D341Med (cell line): ENCODE results near the gene TBCEL.
"Not testable (repeated sequence)": the region's sequence is repeated elsewhere in the genome, so short reads cannot be mapped to it uniquely, and the experiment has no call there.

Experiments
- DNase-seq: peaks from one replicate; pipeline ENCODE4 v3.0.0; 2012; ENCODE audit warnings: low spot score

TBCEL gene

GRCh38 chr11:121105481-121106195 is 81.7 kb downstream of the TBCEL start:
- no peak for DNase-seq

GRCh38 chr11:121106812-121107211 is 82.9 kb downstream of the TBCEL start:
- DNase-seq: no peak

DNA sequence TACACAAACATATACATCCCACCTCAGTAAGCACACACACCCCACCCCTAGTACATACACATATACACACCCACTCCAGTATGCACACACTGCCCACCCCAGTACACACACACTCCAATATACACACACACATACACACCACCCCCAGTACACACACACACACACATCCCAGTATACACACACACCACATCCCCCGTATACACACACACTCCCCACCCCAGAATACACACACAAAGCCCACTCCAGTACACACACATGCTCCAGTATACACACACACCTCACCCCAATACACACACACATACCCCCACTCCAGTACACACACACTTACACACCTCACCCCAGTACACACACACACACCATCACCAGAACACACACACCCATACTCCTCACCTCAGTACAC is 84.5 kb downstream of the TBCEL start:
- no peak for DNase-seq

DNA sequence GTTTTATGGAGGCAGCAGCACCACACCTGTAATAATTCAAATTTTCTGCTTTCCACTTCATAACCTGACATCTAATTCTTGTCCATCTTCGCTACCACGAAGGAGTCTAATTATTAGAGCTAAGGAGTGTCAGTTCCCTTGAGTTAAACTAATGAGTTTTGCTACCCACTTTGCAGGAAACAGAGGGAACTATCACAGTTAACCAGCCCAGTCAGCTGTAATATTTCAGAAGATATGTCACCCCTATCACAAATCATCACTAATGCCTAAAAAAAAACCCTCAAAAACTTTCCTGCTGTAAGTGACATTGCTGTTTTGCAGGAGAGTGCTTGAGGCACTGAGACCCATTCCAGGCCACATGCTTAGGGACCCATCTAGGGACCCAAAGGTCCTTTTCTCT is 85.6 kb downstream of the TBCEL start:
- no peak for DNase-seq

DNA sequence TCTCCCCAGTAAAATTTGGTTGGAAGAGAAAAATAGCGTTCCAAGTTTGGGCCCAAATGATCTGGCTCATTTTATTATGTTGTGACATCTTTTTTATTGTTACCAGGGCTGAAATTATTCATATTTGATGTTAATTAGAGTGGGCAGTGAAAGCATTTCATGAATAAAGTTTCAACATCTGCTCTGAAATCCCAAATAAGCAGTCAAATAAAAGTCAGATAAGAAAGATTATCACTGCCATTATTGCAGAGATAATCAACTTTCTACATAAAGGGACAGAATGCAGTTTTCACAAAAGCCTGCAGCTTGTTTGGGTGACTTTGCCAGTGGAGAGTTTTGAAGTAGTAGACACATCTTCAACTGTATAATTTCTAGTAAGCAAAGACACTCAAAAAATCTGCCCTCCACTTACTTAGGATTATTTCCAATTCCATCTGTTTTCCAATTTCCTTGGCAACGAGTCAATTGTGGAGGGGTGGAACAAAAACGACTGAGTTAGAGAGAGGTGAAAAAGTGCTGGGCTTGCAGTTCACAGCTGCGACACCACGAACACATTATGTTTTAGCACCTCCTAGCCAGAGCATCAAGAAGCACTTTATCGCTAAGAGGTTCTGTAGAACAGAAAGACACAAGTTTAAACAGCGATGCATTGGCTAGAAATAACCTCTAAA is 86.1 kb downstream of the TBCEL start:
- DNase-seq: no peak

GRCh38 chr11:121110871-121111724 is 87.2 kb downstream of the TBCEL start:
- DNase-seq: no peak

DNA sequence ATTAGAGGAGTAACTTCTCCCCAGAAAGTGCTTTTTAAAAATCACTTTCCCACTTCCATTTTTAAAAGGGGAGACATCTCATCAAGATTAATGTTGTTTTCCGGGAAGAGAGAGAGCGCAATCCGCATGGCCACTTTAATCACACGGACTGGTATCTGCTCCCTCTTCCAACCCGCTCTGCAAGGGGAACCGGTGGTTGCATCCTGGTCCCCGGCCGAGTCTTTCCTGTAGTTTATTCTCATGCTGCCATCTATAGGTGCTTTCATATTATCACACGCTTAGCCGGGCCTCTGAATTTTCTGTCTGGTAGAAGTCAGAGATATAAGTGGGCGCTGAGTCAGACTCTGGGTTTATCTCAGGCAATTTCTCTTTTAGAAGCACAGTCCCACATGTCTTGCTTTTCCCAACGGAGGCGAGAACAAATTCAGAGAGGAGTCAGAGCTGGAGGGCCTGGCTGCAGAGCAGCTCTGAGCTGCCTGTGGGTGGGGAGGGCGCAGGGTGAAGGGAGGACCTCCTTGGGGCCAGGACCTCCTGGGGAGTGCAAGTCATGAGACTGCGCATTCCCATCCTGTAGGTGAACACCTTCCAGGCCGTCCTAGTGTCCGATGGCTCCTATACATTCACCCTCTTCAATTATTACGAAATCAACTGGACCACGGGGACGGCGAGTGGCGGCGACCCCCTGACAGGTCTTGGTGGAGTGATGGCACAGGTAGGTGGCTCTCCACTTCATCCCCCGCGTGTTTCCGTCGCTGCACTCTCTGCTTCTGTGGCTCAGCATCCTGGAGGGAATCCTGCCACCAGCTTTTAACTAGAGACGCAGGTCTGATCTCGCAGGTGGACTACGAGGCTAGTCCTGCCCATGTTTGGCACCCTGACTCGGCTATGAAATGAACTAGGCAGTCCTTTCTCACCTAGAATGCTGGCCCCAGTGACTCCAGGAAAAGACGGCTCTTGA is 88.9 kb downstream of the TBCEL start:
- peak; percentile 81 for DNase-seq

DNA sequence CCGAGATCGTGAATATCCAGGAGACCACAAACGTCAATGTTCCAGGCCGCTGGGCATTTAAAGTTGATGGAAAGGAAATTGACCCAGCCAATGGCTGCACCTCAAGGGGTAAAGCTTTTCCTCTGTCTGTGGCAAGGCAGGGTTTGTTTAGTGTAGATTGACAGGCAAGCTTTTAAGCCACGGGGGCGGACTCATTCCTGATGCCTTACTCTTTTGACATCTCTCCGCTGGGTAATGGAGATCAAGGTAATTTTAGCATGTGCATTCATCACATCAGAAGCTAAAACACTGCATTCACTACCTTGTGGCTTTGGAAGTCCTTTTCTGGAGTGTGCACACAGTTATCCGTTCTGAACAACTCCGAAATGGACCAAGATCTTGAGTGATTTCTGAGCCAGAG is 89.7 kb downstream of the TBCEL start:
- DNase-seq: no peak

DNA sequence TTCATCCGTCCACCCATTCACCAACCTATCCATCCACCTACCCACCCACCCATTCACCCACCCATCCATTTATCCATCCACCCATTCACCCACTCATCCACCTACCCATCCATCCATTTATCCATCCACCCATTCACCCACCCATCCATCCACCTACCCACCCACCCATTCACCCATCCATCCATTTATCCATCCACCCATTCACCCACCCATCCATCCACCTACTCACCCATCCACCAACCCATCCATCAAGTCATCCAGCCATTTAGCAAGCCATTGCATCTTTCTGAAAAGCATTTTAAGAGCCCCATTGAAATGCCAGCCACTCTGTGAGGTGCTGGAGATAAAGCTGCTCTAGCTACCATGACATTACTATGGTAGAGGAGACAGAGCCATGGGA is 91.1 kb downstream of the TBCEL start:
- DNase-seq: not testable (repeated sequence)

GRCh38 chr11:121117788-121118187 is 93.9 kb downstream of the TBCEL start:
- no peak for DNase-seq

DNA sequence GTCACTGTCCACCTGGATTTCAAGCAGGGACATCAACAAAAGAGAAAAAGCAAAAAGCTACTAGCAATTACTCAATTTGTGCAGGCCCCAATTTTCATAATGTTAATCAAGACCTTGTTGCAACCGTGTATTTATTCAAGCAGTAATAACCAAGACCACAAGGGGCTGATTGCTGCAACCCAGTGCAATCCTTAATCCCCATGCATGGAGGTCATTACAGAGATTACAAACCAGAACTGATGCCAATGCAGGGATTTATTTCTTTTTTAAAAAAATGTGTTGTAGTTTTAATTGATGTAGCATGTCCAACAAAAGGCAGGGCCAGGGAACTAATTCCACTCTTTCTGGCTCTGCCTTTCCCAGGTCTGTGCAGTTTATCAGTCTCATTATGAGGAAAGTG is 95.5 kb downstream of the TBCEL start:
- DNase-seq: peak; percentile 63

DNA sequence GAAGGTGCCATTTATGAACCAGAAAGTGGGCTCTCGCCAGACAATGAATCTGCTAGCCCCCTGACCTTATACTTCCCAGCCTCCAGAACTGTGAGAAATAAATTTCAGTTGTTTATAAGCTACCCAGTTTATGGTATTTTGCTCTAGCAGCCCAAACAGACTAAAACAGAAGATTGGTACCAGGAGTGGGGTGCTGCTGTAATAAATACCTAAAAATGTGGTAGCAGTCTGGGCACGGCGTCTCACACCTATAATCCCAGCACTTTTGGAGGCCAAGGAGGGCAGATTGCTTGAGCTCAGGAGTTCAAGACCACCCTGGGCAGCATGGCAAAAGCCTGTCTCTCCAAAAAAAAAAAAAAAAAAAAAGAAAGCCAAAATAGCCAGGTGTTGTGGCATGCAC is 98.4 kb downstream of the TBCEL start:
- DNase-seq: no peak

DNA sequence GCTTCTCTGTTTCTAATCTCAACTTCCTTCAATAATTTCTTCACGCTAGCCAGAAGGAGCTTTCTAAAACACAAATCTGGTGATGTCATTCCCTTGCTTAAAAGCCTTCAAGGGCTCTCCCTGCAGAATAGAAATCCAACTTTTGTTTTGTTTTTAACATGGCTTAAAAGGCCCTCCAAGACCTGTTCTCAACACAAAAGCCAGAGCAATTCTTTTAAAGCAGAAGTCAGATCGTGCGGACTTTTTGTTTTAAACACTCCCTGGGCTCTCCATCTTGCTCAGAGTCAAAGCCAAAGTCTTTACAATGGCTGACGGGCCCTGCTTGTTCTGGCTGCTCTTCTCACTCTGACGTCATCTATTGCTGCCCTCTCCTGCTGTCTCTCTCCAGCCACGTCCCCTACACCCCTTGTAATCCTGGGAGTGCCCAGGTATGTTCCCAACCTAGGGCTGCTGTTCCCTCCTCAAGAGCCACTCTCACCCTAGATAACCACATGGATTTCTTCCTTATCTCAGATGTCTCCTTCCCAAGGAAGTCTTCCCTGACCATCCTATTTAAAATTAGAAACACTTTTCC is 99.7 kb downstream of the TBCEL start:
- no peak for DNase-seq

DNA sequence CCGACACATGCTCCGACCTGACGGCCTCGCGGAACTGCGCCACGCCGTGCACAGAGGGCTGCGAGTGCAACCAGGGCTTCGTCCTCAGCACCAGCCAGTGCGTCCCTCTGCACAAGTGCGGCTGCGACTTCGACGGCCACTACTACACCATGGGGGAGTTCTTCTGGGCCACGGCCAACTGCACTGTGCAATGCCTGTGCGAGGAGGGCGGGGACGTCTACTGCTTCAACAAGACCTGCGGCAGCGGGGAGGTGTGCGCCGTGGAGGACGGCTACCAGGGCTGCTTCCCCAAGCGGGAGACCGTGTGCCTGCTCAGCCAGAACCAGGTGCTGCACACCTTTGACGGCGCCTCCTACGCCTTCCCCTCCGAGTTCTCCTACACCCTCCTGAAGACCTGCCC is 103.9 kb downstream of the TBCEL start:
- DNase-seq: no peak

GRCh38 chr11:121129362-121130340 is 105.7 kb downstream of the TBCEL start:
- no peak for DNase-seq

- no peak for DNase-seq
These were observed 107.8 kb downstream of the TBCEL start for GRCh38 chr11:121131656-121132055.

DNA sequence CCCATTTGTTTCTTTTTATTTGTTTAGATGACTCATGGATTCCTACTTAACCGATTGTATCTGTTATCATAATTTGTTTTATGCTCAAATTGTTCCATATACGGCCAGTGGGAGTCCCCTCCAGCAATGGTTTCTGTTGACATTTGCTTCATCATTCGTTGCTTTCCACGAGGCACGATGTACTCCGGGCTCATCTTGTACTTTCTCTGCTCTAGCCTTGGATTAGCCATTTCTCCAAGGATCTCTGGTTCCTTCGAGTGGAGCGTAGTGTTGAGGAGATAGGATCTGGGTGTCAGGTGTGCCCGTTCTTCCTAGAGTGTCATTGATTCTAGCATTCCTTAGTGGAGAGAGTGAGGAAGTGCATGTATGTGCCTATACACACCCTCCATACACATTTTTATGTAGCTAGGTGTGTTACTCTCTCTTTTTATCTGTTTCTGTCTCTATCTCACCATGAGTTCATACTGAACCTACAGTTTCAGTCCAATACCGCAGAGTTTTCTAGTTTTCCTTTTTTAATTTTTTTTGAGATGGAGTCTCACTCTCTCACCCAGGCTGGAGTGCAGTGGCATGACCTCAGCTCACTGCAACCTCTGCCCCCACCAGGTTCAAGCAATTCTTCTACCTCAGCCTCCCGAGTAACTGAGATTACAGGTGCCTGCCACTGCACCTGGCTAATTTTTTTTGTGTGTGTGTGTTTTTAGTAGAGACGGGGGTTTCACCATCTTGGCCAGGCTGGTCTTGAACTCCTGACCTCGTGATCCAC is 108.5 kb downstream of the TBCEL start:
- no peak for DNase-seq

- no peak for DNase-seq
These were observed 110.9 kb downstream of the TBCEL start for GRCh38 chr11:121134741-121135312.

- no peak for DNase-seq
These were observed 113.1 kb downstream of the TBCEL start for GRCh38 chr11:121137005-121137404.
